Skeletal muscle satellite cell (primary cell): Measurements from ENCODE around the gene ERGIC1.
A peak's percentile ranks its signal among the peaks of the same experiment; 100 is the strongest.

ENCODE experiments used
- H3K27me3 ChIP-seq: 2 replicates; pipeline ENCODE4 v1.7.0; 2013; ENCODE audit warnings: low read length; ENCODE audit not compliant: control insufficient read depth, insufficient read depth
- H3K36me3 ChIP-seq: 2 replicates; pipeline ENCODE4 v1.7.0; 2013; ENCODE audit warnings: mild to moderate bottlenecking, control low read depth, low read length; ENCODE audit not compliant: insufficient read depth
- H3K4me1 ChIP-seq: 2 replicates; pipeline ENCODE4 v1.7.0; 2013; ENCODE audit warnings: low read length; ENCODE audit not compliant: control insufficient read depth, insufficient read depth
- H3K4me2 ChIP-seq: 2 replicates; pipeline ENCODE4 v1.7.0; 2013; ENCODE audit warnings: mild to moderate bottlenecking, low read length
- H3K4me3 ChIP-seq: 2 replicates; pipeline ENCODE4 v1.7.0; 2013; ENCODE audit warnings: low read length
- H3K9ac ChIP-seq: 2 replicates; pipeline ENCODE4 v1.7.0; 2013; ENCODE audit warnings: mild to moderate bottlenecking, low read depth, low read length, moderate library complexity
- H3K9me3 ChIP-seq: replicated peaks from 2 replicates; pipeline ENCODE4 v1.7.0; 2013; ENCODE audit warnings: mild to moderate bottlenecking, control low read depth, low read length

ERGIC1 gene

GRCh38 chr5:172939611-172940267 is 105.7 kb downstream of the ERGIC1 start:
- Histone ChIP-seq H3K4me3 (no peak overlapping the region), H3K36me3 (peaks cover 68% of the 10 kb centered on the region), H3K4me1 (peaks cover 28% of the 10 kb centered on the region), H3K9me3 (no peaks in the 10 kb centered on the region), H3K9ac (peak overlapping the region; percentile 7), H3K4me2 (no peak overlapping the region), H3K27me3 (no peaks in the 10 kb centered on the region)

DNA sequence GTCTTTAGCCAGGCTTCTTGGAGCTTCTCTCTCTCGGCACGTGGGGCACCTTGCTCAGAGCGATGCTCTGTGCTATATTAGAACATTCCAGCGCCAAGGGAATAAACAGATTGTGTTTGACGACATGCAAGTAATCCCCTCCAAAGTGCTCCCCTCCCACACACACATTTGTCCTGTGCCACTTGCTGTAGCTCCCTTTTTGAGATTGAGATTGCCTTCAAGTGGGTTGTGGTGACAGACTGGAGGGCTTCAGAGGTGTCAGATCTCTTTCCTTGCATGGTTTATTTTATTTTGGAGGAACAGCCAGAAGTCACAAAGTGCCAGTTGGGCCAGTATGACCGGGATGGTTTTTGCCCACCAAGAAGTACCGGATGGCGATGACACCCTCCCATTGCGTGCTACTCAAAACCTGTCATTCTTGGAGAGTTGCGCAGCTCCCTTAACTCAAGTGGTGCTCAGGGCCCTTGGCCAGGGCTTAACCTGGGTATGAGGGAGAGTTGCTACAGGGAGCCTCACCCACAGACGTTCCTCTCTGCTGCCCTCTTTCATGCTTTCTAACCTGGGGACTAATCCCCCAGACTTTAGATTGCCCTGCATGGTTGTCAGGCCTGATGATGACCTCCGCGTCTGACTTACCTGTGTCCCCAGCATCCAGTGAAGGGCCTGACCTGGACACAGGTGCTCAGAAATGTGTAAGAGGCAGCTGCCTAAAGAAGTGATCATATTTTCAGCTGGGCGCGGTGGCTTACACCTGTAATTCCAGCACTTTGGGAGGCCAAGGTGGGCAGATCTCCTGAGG is 106.4 kb downstream of the ERGIC1 start:
- no peak overlapping the region for H3K4me3 ChIP-seq
- H3K9ac ChIP-seq = no peak overlapping the region
- H3K4me1 ChIP-seq = peaks cover 34% of the 10 kb centered on the region
- H3K36me3 ChIP-seq = peaks cover 62% of the 10 kb centered on the region
- no peak overlapping the region for H3K4me2 ChIP-seq
- no peaks in the 10 kb centered on the region for H3K9me3 ChIP-seq
- H3K27me3 ChIP-seq = no peaks in the 10 kb centered on the region

GRCh38 chr5:172941067-172941516 is 107.0 kb downstream of the ERGIC1 start:
- peaks cover 58% of the 10 kb centered on the region for H3K36me3 ChIP-seq
- no peaks in the 10 kb centered on the region for H3K9me3 ChIP-seq
- H3K9ac ChIP-seq = peak overlapping the region; percentile 36
- H3K27me3 ChIP-seq = no peaks in the 10 kb centered on the region
- H3K4me2 ChIP-seq = no peak overlapping the region
- no peak overlapping the region for H3K4me3 ChIP-seq
- H3K4me1 ChIP-seq = peaks cover 34% of the 10 kb centered on the region

- Histone ChIP-seq H3K36me3 (peaks cover 51% of the 10 kb centered on the region), H3K4me2 (no peak overlapping the region), H3K27me3 (no peaks in the 10 kb centered on the region), H3K4me1 (peaks cover 38% of the 10 kb centered on the region), H3K9ac (peak overlapping the region; percentile 78), H3K4me3 (no peak overlapping the region), H3K9me3 (no peaks in the 10 kb centered on the region)
These were observed 108.5 kb downstream of the ERGIC1 start for GRCh38 chr5:172942556-172942955.

DNA sequence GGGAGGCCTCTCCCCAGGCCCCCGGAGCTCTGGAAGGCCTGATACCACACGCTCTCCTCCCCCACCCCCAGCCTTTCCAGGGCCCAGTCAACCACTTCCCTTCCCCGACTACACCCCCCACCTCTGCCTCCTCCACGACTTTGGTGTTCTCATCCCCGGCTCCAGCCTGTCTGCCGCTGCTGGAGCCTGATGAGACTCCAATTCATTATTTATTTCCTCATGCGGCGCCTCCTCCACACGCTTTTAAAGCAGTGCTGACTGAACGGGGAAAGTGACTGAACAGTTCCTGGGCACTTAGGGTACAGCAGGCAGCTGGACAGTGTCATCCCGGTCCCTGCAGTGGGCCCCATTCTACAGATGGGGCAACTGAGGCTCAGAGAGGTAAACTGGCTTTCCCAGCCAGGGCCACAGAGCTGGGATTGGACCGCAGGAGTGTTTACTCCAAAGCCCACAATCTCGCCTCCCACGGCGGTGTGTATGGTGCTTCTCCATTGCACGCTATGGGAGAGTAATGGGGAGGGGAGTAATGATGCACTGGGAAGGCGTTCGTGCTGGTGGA is 109.3 kb downstream of the ERGIC1 start:
- no peak overlapping the region for H3K4me3 ChIP-seq
- peaks cover 39% of the 10 kb centered on the region for H3K4me1 ChIP-seq
- H3K9ac ChIP-seq = peak overlapping the region; percentile 81
- no peaks in the 10 kb centered on the region for H3K27me3 ChIP-seq
- no peaks in the 10 kb centered on the region for H3K9me3 ChIP-seq
- peaks cover 46% of the 10 kb centered on the region for H3K36me3 ChIP-seq
- peak overlapping the region; percentile 18 for H3K4me2 ChIP-seq

DNA sequence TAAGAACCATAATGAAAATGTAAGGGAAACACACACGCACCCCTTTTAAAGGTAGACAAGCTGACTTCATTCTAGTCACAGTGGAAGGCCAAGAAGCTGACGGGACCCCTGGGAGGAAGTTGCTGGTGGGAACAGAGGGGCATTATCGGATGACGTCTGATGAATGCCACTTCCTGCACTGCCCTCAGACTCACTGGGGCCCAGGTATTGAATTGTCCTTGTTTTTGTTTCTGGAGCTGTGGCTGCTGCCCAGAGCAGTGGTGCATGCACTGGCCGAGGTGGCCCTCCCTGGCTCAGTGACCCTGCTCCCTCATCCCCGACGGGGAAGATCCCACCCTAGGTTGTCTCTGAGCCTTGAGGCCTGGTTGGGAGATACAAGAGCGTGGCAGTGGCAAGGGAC is 109.9 kb downstream of the ERGIC1 start:
- Histone ChIP-seq H3K4me3 (no peak overlapping the region), H3K27me3 (no peaks in the 10 kb centered on the region), H3K9me3 (no peaks in the 10 kb centered on the region), H3K4me2 (peak overlapping the region; percentile 18), H3K36me3 (peaks cover 44% of the 10 kb centered on the region), H3K9ac (peak overlapping the region; percentile 81), H3K4me1 (peaks cover 39% of the 10 kb centered on the region)

DNA sequence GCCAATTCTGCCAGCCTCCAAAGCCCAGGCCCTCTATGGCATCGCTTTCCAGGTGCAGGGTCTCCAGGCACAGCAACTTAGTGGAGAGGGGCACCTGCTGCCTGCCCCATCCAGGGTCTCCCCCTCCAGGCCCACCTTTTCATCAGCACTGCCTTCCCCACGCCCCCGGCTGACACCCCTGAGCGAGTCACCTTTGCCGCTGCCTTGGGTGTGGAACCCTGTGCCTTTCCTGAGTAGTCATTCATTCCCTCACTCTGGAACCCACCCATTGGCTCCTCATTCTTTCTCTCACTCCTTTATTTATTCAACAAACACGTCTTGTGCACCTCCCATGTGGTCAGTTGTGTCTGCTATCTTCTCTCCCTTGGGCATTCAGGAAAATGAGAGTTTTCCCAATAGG is 110.7 kb downstream of the ERGIC1 start:
- no peaks in the 10 kb centered on the region for H3K9me3 ChIP-seq
- H3K9ac ChIP-seq = peak overlapping the region; percentile 23
- H3K4me2 ChIP-seq = no peak overlapping the region
- H3K36me3 ChIP-seq = peaks cover 45% of the 10 kb centered on the region
- no peaks in the 10 kb centered on the region for H3K27me3 ChIP-seq
- H3K4me3 ChIP-seq = no peak overlapping the region
- peaks cover 39% of the 10 kb centered on the region for H3K4me1 ChIP-seq

- peaks cover 44% of the 10 kb centered on the region for H3K36me3 ChIP-seq
- H3K4me1 ChIP-seq = peaks cover 39% of the 10 kb centered on the region
- H3K9me3 ChIP-seq = no peaks in the 10 kb centered on the region
- H3K27me3 ChIP-seq = no peaks in the 10 kb centered on the region
- H3K4me2 ChIP-seq = no peak overlapping the region
- no peak overlapping the region for H3K4me3 ChIP-seq
- H3K9ac ChIP-seq = peak overlapping the region; percentile 23
These were observed 111.1 kb downstream of the ERGIC1 start for GRCh38 chr5:172945151-172945550.

GRCh38 chr5:172946146-172946545 is 112.1 kb downstream of the ERGIC1 start:
- no peak overlapping the region for H3K4me2 ChIP-seq
- peaks cover 47% of the 10 kb centered on the region for H3K36me3 ChIP-seq
- H3K9me3 ChIP-seq = no peaks in the 10 kb centered on the region
- no peak overlapping the region for H3K9ac ChIP-seq
- no peak overlapping the region for H3K4me3 ChIP-seq
- H3K4me1 ChIP-seq = peaks cover 44% of the 10 kb centered on the region
- H3K27me3 ChIP-seq = no peaks in the 10 kb centered on the region

- Histone ChIP-seq H3K27me3 (no peaks in the 10 kb centered on the region), H3K9ac (no peak overlapping the region), H3K9me3 (no peaks in the 10 kb centered on the region), H3K4me3 (no peak overlapping the region), H3K4me1 (peaks cover 51% of the 10 kb centered on the region), H3K36me3 (peaks cover 38% of the 10 kb centered on the region), H3K4me2 (no peak overlapping the region)
These were observed 115.4 kb downstream of the ERGIC1 start for GRCh38 chr5:172949426-172949825.

DNA sequence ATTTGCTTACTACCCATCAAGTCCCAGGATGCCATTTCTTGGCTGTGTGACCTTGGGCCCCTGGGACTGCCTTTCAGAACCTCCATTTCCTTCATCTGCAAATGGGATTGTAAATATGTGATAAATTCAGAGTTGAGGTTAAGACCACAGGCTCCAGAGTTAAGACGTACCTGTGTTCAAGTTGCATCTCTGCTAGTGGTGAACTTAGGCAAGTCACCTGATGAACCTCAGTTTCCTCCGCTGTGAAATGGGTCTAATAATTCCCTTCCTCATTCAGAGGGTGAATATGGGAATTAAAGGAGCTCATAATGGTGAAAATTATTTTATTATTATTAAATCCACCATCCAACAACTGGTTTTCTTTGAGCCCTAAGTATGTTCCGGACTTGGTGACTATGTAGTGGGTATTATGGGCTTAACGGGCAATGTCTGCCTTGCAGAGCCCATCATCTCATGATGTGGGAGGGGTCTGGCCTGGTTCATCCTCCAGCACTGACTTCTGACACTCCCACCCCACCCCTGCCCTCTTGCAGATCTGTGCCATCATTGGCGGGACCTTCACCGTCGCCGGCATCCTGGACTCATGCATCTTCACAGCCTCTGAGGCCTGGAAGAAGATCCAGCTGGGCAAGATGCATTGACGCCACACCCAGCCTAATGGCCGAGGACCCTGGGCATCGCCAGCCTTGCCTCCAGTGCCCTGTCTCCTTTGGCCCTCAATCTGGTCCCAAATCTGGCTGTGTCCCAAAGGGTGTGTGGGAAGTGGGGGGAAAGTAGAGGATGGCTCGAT is 116.3 kb downstream of the ERGIC1 start:
- H3K9ac ChIP-seq = peak overlapping the region; percentile 78
- H3K36me3 ChIP-seq = peaks cover 38% of the 10 kb centered on the region
- H3K4me2 ChIP-seq = no peak overlapping the region
- peaks cover 51% of the 10 kb centered on the region for H3K4me1 ChIP-seq
- H3K4me3 ChIP-seq = no peak overlapping the region
- H3K9me3 ChIP-seq = no peaks in the 10 kb centered on the region
- no peaks in the 10 kb centered on the region for H3K27me3 ChIP-seq
